HG03280 (cell line): Measurements from ENCODE around the gene COMMD2.

Experiments used
- ATAC-seq: cut with Tn5 transposase; IDR thresholded peaks from one replicate; pipeline ENCODE4 v1.9.1; 2021; ENCODE audit warnings: mild to moderate bottlenecking, moderate library complexity; ENCODE audit not compliant: unreplicated experiment

The COMMD2 gene

GRCh38 chr3:149705416-149705815 is 46.9 kb downstream of the COMMD2 start:
- no peak for ATAC-seq

- ATAC-seq, result no peak
Measured at GRCh38 chr3:149703466-149703865, 48.8 kb downstream of the COMMD2 start.

- no peak for ATAC-seq
Measured at GRCh38 chr3:149702691-149703441, 49.4 kb downstream of the COMMD2 start.

GRCh38 chr3:149701977-149702350 is 50.3 kb downstream of the COMMD2 start:
- peak; percentile 59 for ATAC-seq

- peak; percentile 51 for ATAC-seq
Measured at GRCh38 chr3:149701206-149701976, 50.9 kb downstream of the COMMD2 start.
